GM18861 (cell line): ENCODE results near the gene CYTH3.
A peak's percentile ranks its signal among the peaks of the same experiment; 100 is the strongest.

Experiments used
- ATAC-seq: cut with Tn5 transposase; IDR thresholded peaks from one replicate; pipeline ENCODE4 v1.9.1; 2021; ENCODE audit not compliant: unreplicated experiment

Gene CYTH3

GRCh38 chr7:6168477-6168868, 104.0 kb downstream of the CYTH3 start:
- no peak for ATAC-seq

GRCh38 chr7:6167587-6168476, 104.6 kb downstream of the CYTH3 start:
- no peak for ATAC-seq

GRCh38 chr7:6167004-6167551, 105.3 kb downstream of the CYTH3 start:
- ATAC-seq: no peak

GRCh38 chr7:6166443-6166891, 106.0 kb downstream of the CYTH3 start:
- ATAC-seq: no peak

GRCh38 chr7:6165521-6166320, 106.7 kb downstream of the CYTH3 start:
- no peak for ATAC-seq

- no peak for ATAC-seq
Measured at GRCh38 chr7:6165075-6165474, 107.3 kb downstream of the CYTH3 start.

GRCh38 chr7:6164491-6164890, 107.9 kb downstream of the CYTH3 start:
- ATAC-seq: no peak

- ATAC-seq: no peak
Measured at GRCh38 chr7:6164010-6164409, 108.4 kb downstream of the CYTH3 start.

- no peak for ATAC-seq
Measured at GRCh38 chr7:6163402-6163801, 109.0 kb downstream of the CYTH3 start.

- no peak for ATAC-seq
Measured at GRCh38 chr7:6162650-6163366, 109.6 kb downstream of the CYTH3 start.

- no peak for ATAC-seq
Measured at GRCh38 chr7:6162331-6162620, 110.1 kb downstream of the CYTH3 start.

- ATAC-seq: peak; percentile 60
Measured at GRCh38 chr7:6161463-6162330, 110.7 kb downstream of the CYTH3 start.

GRCh38 chr7:6160191-6160623, 112.2 kb downstream of the CYTH3 start:
- no peak for ATAC-seq

- no peak for ATAC-seq
Measured at GRCh38 chr7:6159524-6160031, 112.8 kb downstream of the CYTH3 start.

- ATAC-seq: no peak
Measured at GRCh38 chr7:6159097-6159483, 113.3 kb downstream of the CYTH3 start.

GRCh38 chr7:6158424-6159096, 113.9 kb downstream of the CYTH3 start:
- no peak for ATAC-seq

GRCh38 chr7:6157685-6158423, 114.6 kb downstream of the CYTH3 start:
- ATAC-seq: no peak

- ATAC-seq: no peak
Measured at GRCh38 chr7:6156734-6157133, 115.7 kb downstream of the CYTH3 start.

GRCh38 chr7:6155596-6155995, 116.8 kb downstream of the CYTH3 start:
- ATAC-seq: no peak
